ENCODE data around the gene OR1E1. TPM values are rescaled to one million over a fixed set of nuclear protein-coding genes. Genes with fewer than 3 reads are reported as not detected.
"Not testable (repeated sequence)": the region's sequence is repeated elsewhere in the genome, so short reads cannot be mapped to it uniquely, and the experiment has no call there.

OR1E1 gene
- total and polyA plus RNA-seq, 2 donors (not counting 1 experiment from before 2014, with no cell fraction given): not detected

GRCh38 chr17:3411070-3411469 lies 12.9 kb upstream of the OR1E1 start, which contains the start of gene OR3A3:
TSS of gene OR3A3 (plus strand) at chr17:3411370.
- TF ChIP-seq, protein P1, sequence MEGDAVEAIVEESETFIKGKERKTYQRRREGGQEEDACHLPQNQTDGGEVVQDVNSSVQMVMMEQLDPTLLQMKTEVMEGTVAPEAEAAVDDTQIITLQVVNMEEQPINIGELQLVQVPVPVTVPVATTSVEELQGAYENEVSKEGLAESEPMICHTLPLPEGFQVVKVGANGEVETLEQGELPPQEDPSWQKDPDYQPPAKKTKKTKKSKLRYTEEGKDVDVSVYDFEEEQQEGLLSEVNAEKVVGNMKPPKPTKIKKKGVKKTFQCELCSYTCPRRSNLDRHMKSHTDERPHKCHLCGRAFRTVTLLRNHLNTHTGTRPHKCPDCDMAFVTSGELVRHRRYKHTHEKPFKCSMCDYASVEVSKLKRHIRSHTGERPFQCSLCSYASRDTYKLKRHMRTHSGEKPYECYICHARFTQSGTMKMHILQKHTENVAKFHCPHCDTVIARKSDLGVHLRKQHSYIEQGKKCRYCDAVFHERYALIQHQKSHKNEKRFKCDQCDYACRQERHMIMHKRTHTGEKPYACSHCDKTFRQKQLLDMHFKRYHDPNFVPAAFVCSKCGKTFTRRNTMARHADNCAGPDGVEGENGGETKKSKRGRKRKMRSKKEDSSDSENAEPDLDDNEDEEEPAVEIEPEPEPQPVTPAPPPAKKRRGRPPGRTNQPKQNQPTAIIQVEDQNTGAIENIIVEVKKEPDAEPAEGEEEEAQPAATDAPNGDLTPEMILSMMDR (conservative IDR thresholded peaks at IDR 0.05 in 1 of 2, IDR thresholded peaks at IDR 0.05 in 1 of 2; ENCODE audit: low read depth in 1 of 2, low read length in 2 of 2): no peak
- no peak for TF ChIP-seq EZH2 (IDR thresholded peaks at IDR 0.05; ENCODE audit: low read length, missing control alignments)
- no peak for DNase-seq (ENCODE audit: low read depth in 2 of 2)
- H3K79me2 ChIP-seq (ENCODE audit: control insufficient read depth, insufficient read depth, low read length): no peaks in the 10 kb centered on the region
- no peak within 1 kb of the TSS for H3K9ac ChIP-seq (ENCODE audit: insufficient read depth, low read length)
- no peak within 1 kb of the TSS for H3K4me3 ChIP-seq (replicated peaks in 1 of 4; ENCODE audit: control extremely low read depth in 1 of 4, insufficient read depth in 1 of 4, low read depth in 3 of 4, low read length in 4 of 4)
- no peaks in the 10 kb centered on the region for H3K4me1 ChIP-seq (ENCODE audit: control insufficient read depth, extremely low read depth, insufficient read depth, low read length)
- no peaks in the 10 kb centered on the region for H3K9me3 ChIP-seq (ENCODE audit: control insufficient read depth, insufficient read depth, low read depth, low read length)
- no peak within 1 kb of the TSS for H3K4me2 ChIP-seq (ENCODE audit: extremely low read depth, insufficient read depth, low read length)
- no peak within 1 kb of the TSS for H2AFZ ChIP-seq (ENCODE audit: low read length)
- no peaks in the 10 kb centered on the region for H3K36me3 ChIP-seq (ENCODE audit: control insufficient read depth, insufficient read depth, low read length)
- no peaks in the 10 kb centered on the region for H4K20me1 ChIP-seq (ENCODE audit: control insufficient read depth, extremely low read depth, insufficient read depth, low read length)
- no peak within 1 kb of the TSS for H3K27ac ChIP-seq (ENCODE audit: insufficient read depth, low read length)
- no peaks in the 10 kb centered on the region for H3K27me3 ChIP-seq (ENCODE audit: control insufficient read depth, insufficient read depth, low read length)

DNA sequence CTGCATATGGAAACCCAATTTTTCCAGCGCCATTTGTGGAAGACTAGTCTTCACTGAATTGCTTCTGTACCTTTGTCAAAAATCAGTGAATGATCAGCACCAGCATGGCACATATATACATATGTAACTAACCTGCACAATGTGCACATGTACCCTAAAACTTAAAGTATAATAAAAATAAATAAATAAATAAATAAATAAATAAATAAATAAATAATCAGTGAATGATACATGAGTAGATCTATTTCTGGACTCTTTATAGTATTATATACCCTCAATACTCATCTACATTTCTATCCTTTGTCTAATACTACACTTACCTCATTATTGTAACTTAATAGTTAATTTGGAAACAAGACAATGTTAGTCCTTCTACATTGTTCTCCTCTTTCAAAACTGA lies 5.6 kb upstream of the OR1E1 start:
- H3K9me3 ChIP-seq (ENCODE audit: control insufficient read depth, insufficient read depth, low read depth, low read length); H3K9ac ChIP-seq (ENCODE audit: insufficient read depth, low read length); DNase-seq (ENCODE audit: low read depth in 2 of 2); H3K4me1 ChIP-seq (ENCODE audit: control insufficient read depth, extremely low read depth, insufficient read depth, low read length); H4K20me1 ChIP-seq (ENCODE audit: control insufficient read depth, extremely low read depth, insufficient read depth, low read length); H3K36me3 ChIP-seq (ENCODE audit: control insufficient read depth, insufficient read depth, low read length); H3K4me2 ChIP-seq (ENCODE audit: extremely low read depth, insufficient read depth, low read length); H3K79me2 ChIP-seq (ENCODE audit: control insufficient read depth, insufficient read depth, low read length); H3K27me3 ChIP-seq (ENCODE audit: control insufficient read depth, insufficient read depth, low read length); H3K27ac ChIP-seq (ENCODE audit: insufficient read depth, low read length); H3K4me3 ChIP-seq (replicated peaks in 1 of 4; ENCODE audit: control extremely low read depth in 1 of 4, insufficient read depth in 1 of 4, low read depth in 3 of 4, low read length in 4 of 4); H2AFZ ChIP-seq (ENCODE audit: low read length): not testable (repeated sequence)

DNA sequence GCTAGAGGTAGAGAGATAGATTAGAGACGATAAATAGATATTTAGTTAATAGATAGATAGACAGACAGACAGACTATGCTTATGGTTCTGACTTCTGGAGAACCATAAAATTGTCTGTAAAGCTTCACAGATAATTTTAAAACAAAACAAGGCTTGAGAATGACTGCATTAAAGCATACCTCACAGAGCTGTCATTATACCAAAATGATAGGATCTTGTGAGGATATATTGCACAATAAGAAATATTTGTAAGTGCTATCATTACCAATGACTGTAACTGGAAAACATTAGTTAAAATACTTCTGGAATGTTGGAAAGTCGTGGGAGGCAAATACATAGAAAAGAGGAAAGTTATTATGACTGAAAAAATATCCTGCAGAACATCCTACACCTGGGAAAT lies 3.6 kb upstream of the OR1E1 start:
- TF ChIP-seq, protein P1 (conservative IDR thresholded peaks at IDR 0.05 in 1 of 2, IDR thresholded peaks at IDR 0.05 in 1 of 2; ENCODE audit: low read depth in 1 of 2, low read length in 2 of 2): no peak
- TF ChIP-seq EZH2 (IDR thresholded peaks at IDR 0.05; ENCODE audit: low read length, missing control alignments): no peak
- Histone ChIP-seq H2AFZ (ENCODE audit: low read length) (no peak overlapping the region), H3K27me3 (ENCODE audit: control insufficient read depth, insufficient read depth, low read length) (no peaks in the 10 kb centered on the region), H3K27ac (ENCODE audit: insufficient read depth, low read length) (no peak overlapping the region), H3K9me3 (ENCODE audit: control insufficient read depth, insufficient read depth, low read depth, low read length) (no peaks in the 10 kb centered on the region), H3K4me1 (ENCODE audit: control insufficient read depth, extremely low read depth, insufficient read depth, low read length) (no peaks in the 10 kb centered on the region), H3K79me2 (ENCODE audit: control insufficient read depth, insufficient read depth, low read length) (no peaks in the 10 kb centered on the region), H4K20me1 (ENCODE audit: control insufficient read depth, extremely low read depth, insufficient read depth, low read length) (no peaks in the 10 kb centered on the region), H3K4me3 (replicated peaks in 1 of 4; ENCODE audit: control extremely low read depth in 1 of 4, insufficient read depth in 1 of 4, low read depth in 3 of 4, low read length in 4 of 4) (no peak overlapping the region), H3K9ac (ENCODE audit: insufficient read depth, low read length) (no peak overlapping the region), H3K4me2 (ENCODE audit: extremely low read depth, insufficient read depth, low read length) (no peak overlapping the region), H3K36me3 (ENCODE audit: control insufficient read depth, insufficient read depth, low read length) (no peaks in the 10 kb centered on the region)
- no peak for DNase-seq (ENCODE audit: low read depth in 2 of 2)
